ENCODE measurements around the gene MYMK. TPM values are rescaled to one million over a fixed set of nuclear protein-coding genes. Genes with fewer than 3 reads are reported as not detected.
"Not testable (repeated sequence)": the region's sequence is repeated elsewhere in the genome, so short reads cannot be mapped to it uniquely, and the experiment has no call there.

Gene MYMK
- total and polyA plus RNA-seq, 2 of the 8 experiments (the other 6 are each of a cell fraction or from before 2014, with no cell fraction given), result not detected

DNA sequence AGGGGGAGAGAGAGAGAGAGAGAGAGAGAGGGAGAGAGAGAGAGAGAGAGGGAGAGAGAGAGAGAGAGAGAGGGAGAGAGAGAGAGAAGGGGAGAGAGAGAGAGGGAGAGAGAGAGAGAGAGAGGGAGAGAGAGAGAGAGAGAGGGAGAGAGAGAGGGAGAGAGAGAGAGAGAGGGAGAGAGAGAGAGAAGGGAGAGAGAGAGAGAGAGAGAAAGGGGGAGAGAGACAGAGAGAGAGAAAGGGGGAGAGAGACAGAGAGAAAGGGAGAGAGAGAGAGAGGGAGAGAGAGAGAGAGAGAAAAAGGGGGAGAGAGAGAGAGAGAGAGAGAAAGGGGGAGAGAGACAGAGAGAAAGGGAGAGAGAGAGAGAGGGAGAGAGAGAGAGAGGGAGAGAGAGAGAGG, 39.1 kb upstream of the MYMK start:
- POLR2A ChIA-PET (ENCODE audit: partially characterized antibody); H3K23ac ChIP-seq (ENCODE audit: insufficient read length); CTCF ChIA-PET (ENCODE audit: partially characterized antibody); H4K8ac ChIP-seq (ENCODE audit: extremely low read depth, insufficient read depth, low read length); H3K23me2 ChIP-seq (ENCODE audit: low read depth, low read length); H2AFZ ChIP-seq (ENCODE audit: low read length); H3K27ac ChIP-seq (ENCODE audit: low read depth, low read length); H4K5ac ChIP-seq (ENCODE audit: insufficient read length, low read depth, low read length); H4K20me1 ChIP-seq (replicated peaks in 1 of 2; ENCODE audit: control insufficient read depth in 1 of 2, insufficient read depth in 2 of 2, low read length in 2 of 2); H2AK5ac ChIP-seq (ENCODE audit: low read depth, low read length); H4K91ac ChIP-seq (replicated peaks; ENCODE audit: insufficient read length, low read length); H3K4me3 ChIP-seq (ENCODE audit: extremely low read depth in 1 of 4, insufficient read depth in 2 of 4, low read depth in 3 of 4, low read length in 4 of 4); H3K27me3 ChIP-seq (replicated peaks in 1 of 4; ENCODE audit: control insufficient read depth in 3 of 4, extremely low read depth in 1 of 4, insufficient read depth in 3 of 4, low read length in 3 of 4); H3K79me2 ChIP-seq (ENCODE audit: control insufficient read depth in 1 of 2, insufficient read depth in 2 of 2, low read length in 2 of 2); H3K9me3 ChIP-seq (ENCODE audit: insufficient read depth in 2 of 2, low read depth in 1 of 2, low read length in 1 of 2); H3K36me3 ChIP-seq (ENCODE audit: control insufficient read depth in 2 of 4, insufficient read depth in 4 of 4, low read length in 3 of 4); H3K56ac ChIP-seq (replicated peaks; ENCODE audit: insufficient read length, low read depth, low read length); H3K9ac ChIP-seq (replicated peaks in 1 of 4; ENCODE audit: extremely low read depth in 1 of 4, low read depth in 3 of 4, low read length in 3 of 4); H2BK5ac ChIP-seq (ENCODE audit: low read depth, low read length); H2BK20ac ChIP-seq (ENCODE audit: low read length); H3K4me2 ChIP-seq (ENCODE audit: insufficient read depth in 1 of 2, low read depth in 2 of 2, low read length in 2 of 2); H3K79me1 ChIP-seq (ENCODE audit: low read depth, low read length); H2BK120ac ChIP-seq (replicated peaks; ENCODE audit: low read depth, low read length); H2BK12ac ChIP-seq (ENCODE audit: low read depth, low read length); H3K18ac ChIP-seq (ENCODE audit: extremely low read depth, low read length); H3K14ac ChIP-seq (ENCODE audit: insufficient read length); FAIRE-seq; H2BK15ac ChIP-seq (ENCODE audit: low read length); DNase-seq (ENCODE audit: low read depth in 1 of 2, low spot score in 2 of 2); H3K4ac ChIP-seq (replicated peaks; ENCODE audit: insufficient read length, low read depth, low read length): not testable (repeated sequence)
- H3K4me1 ChIP-seq (replicated peaks in 1 of 4; ENCODE audit: control insufficient read depth in 3 of 4, insufficient read depth in 4 of 4, low read length in 3 of 4), result peaks cover 2 to 14% (median 6%) of the 10 kb centered on the region in 4 experiments; a peak in 6 of 7 replicates
